ENCODE measurements around the gene GARS1.
"Not testable (repeated sequence)": the region's sequence is repeated elsewhere in the genome, so short reads cannot be mapped to it uniquely, and the experiment has no call there.

The GARS1 gene

GRCh38 chr7:30618961-30619360, 24.3 kb downstream of the GARS1 start:
- no peak for DNase-seq

GRCh38 chr7:30625283-30625682, 30.6 kb downstream of the GARS1 start:
- DNase-seq: no peak

- DNase-seq: no peak
Observed at GRCh38 chr7:30627026-30627425, 32.3 kb downstream of the GARS1 start.

- no peak for DNase-seq
Observed at GRCh38 chr7:30630986-30631385, 36.3 kb downstream of the GARS1 start.

- no peak for DNase-seq
Observed at GRCh38 chr7:30633223-30633622, 38.5 kb downstream of the GARS1 start.

- no peak for DNase-seq
Observed at GRCh38 chr7:30634193-30634626, 39.5 kb downstream of the GARS1 start.

GRCh38 chr7:30634634-30635201, 40.0 kb downstream of the GARS1 start:
- DNase-seq: no peak

- no peak for DNase-seq
Observed at GRCh38 chr7:30635798-30636197, 41.1 kb downstream of the GARS1 start.

- not testable (repeated sequence) for DNase-seq
Observed at GRCh38 chr7:30642322-30642721, 47.6 kb downstream of the GARS1 start.

- DNase-seq: no peak
Observed at GRCh38 chr7:30642789-30643188, 48.1 kb downstream of the GARS1 start.

- no peak for DNase-seq
Observed at GRCh38 chr7:30644286-30644955, 49.7 kb downstream of the GARS1 start.

- no peak for DNase-seq
Observed at GRCh38 chr7:30645661-30646060, 51.0 kb downstream of the GARS1 start.

- DNase-seq: no peak
Observed at GRCh38 chr7:30646154-30646553, 51.5 kb downstream of the GARS1 start.

GRCh38 chr7:30647589-30648364, 53.1 kb downstream of the GARS1 start:
- DNase-seq: no peak

- no peak for DNase-seq
Observed at GRCh38 chr7:30648744-30649540, 54.3 kb downstream of the GARS1 start.

- no peak for DNase-seq
Observed at GRCh38 chr7:30649717-30650420, 55.2 kb downstream of the GARS1 start.

- no peak for DNase-seq
Observed at GRCh38 chr7:30650421-30650808, 55.7 kb downstream of the GARS1 start.

GRCh38 chr7:30652132-30652531, 57.5 kb downstream of the GARS1 start:
- DNase-seq: no peak

- DNase-seq: no peak
Observed at GRCh38 chr7:30652698-30653641, 58.3 kb downstream of the GARS1 start.

All from nucleus accumbens (tissue), 56 donors.